ENCODE measurements around the gene GGCT.

GRCh38 chr7:30451539-30452279 is 52.9 kb downstream of the GGCT start:
- TF ChIP-seq CTCF (IDR thresholded peaks at IDR 0.05) (no peak), POLR2A (IDR thresholded peaks at IDR 0.05) (no peak)
